NB4 (cell line): Measurements from ENCODE around the gene ADGRA1.

ENCODE experiments used
- CTCF ChIP-seq: IDR thresholded peaks from one replicate; pipeline ENCODE4 v1.5.1; 2012; ENCODE audit warnings: low read depth, low read length
- TF ChIP-seq, protein P1 (sequence below): IDR thresholded peaks from 2 replicates; pipeline ENCODE4 v1.6.1; 2011; ENCODE audit warnings: low read depth, low read length

DNA sequence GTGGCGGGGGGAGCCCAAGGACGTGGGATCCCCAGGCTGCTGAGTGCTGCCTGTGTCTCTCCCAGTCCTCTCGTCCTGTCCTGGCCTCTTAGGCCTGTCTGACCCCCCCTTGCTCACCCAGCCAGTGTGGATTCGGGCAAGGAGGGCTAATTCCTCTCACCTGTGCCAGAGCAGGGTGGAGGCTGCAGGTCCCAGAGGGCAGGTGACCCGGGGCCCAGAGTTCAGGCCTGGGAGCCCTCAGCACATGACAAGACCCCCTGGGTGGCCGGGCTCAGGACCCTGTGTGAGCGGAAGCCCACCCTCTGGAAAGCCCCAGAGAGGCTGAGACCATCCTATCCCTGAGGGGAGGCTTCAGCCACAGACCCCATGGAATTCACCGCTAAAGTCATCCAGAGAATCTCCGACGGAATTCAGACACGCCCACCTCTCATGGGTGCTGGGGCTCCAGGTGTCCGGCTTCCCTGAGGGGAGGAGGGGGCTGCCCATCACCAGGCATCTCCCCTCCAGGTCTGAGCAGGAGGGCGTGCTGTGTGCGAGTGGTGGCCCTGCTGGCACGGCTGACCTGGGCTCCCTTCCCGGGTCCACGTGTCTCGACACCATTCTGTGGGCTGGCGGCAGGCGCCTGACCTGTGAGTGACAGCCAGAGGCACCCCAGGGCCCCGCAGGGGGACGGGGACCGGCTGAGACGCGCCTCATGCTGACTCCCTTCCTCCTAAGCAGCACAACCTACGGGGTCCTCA is 77.3 kb downstream of the ADGRA1 start:
- no peak for TF ChIP-seq CTCF
- TF ChIP-seq, protein P1, sequence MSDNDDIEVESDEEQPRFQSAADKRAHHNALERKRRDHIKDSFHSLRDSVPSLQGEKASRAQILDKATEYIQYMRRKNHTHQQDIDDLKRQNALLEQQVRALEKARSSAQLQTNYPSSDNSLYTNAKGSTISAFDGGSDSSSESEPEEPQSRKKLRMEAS, result no peak
